HCT116 (cell line): Measurements from ENCODE around the gene ZBTB6.

Experiments
- CEBPB ChIP-seq: IDR thresholded peaks from 2 replicates; pipeline ENCODE4 v1.6.1; 2012; ENCODE audit warnings: low read depth
- EGR1 ChIP-seq: IDR thresholded peaks from 2 replicates; pipeline ENCODE4 v1.6.1; 2012; ENCODE audit warnings: low read depth
- EZH2 ChIP-seq: fragments of 200-600 bp; sonication (generic); IDR thresholded peaks from 2 replicates; pipeline ENCODE4 v1.6.1; 2017; ENCODE audit warnings: antibody characterized with exemption, mixed run types
- EZH2phosphoT487 ChIP-seq: fragments of 200-600 bp; IDR thresholded peaks from 2 replicates; pipeline ENCODE4 v1.6.1; 2018; ENCODE audit warnings: antibody characterized with exemption, borderline replicate concordance
- MAX ChIP-seq: IDR thresholded peaks from 2 replicates; pipeline ENCODE4 v1.6.1; 2012
- POLR2A ChIP-seq: IDR thresholded peaks from 2 replicates; pipeline ENCODE4 v1.7.0; 2011; ENCODE audit warnings: borderline replicate concordance; ENCODE audit not compliant: insufficient read depth, insufficient read length; ENCODE audit errors: extremely low read depth
- SP1 ChIP-seq: IDR thresholded peaks from 2 replicates; pipeline ENCODE4 v1.6.1; 2012; ENCODE audit warnings: low read depth
- YY1 ChIP-seq: IDR thresholded peaks from 2 replicates; pipeline ENCODE4 v1.6.1; 2011; ENCODE audit warnings: low read length, low read depth, moderate library complexity, mild to moderate bottlenecking; ENCODE audit not compliant: insufficient replicate concordance; ENCODE audit errors: extremely low read depth
- ZNF274 ChIP-seq: fragments of 200-500 bp; sonication (Bioruptor generic); IDR thresholded peaks from 2 replicates; pipeline ENCODE4 v1.6.1; 2014; ENCODE audit warnings: mild to moderate bottlenecking, low read depth, low read length, inconsistent platforms
- TF ChIP-seq, protein P1 (sequence below), 3 experiments: fragments of 200-600 bp in 1 of 3; sonication (generic) in 1 of 3; IDR thresholded peaks in 2 of 3; conservative IDR thresholded peaks in 1 of 3; 2 replicates each; pipeline ENCODE4 v1.5.1; 2012 to 2017; ENCODE audit warnings: low read depth in 2 of 3, low read length in 2 of 3, antibody characterized with exemption in 1 of 3, borderline replicate concordance in 1 of 3, control low read depth in 1 of 3, mild to moderate bottlenecking in 1 of 3, mixed read lengths in 1 of 3, mixed run types in 1 of 3, moderate library complexity in 1 of 3; ENCODE audit not compliant: insufficient read depth in 1 of 3
- TF ChIP-seq, protein P2 (sequence below): IDR thresholded peaks from 2 replicates; pipeline ENCODE4 v1.6.1; 2012; ENCODE audit warnings: low read depth

- TF ChIP-seq, protein P1, sequence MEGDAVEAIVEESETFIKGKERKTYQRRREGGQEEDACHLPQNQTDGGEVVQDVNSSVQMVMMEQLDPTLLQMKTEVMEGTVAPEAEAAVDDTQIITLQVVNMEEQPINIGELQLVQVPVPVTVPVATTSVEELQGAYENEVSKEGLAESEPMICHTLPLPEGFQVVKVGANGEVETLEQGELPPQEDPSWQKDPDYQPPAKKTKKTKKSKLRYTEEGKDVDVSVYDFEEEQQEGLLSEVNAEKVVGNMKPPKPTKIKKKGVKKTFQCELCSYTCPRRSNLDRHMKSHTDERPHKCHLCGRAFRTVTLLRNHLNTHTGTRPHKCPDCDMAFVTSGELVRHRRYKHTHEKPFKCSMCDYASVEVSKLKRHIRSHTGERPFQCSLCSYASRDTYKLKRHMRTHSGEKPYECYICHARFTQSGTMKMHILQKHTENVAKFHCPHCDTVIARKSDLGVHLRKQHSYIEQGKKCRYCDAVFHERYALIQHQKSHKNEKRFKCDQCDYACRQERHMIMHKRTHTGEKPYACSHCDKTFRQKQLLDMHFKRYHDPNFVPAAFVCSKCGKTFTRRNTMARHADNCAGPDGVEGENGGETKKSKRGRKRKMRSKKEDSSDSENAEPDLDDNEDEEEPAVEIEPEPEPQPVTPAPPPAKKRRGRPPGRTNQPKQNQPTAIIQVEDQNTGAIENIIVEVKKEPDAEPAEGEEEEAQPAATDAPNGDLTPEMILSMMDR (IDR thresholded peaks at IDR 0.05 in 2 of 3, conservative IDR thresholded peaks at IDR 0.05 in 1 of 3; ENCODE audit: borderline replicate concordance in 1 of 3, insufficient read depth in 1 of 3, low read depth in 2 of 3, low read length in 2 of 3) = no peak
- TF ChIP-seq CEBPB (no peak), SP1 (no peak), YY1 (no peak), ZNF274 (no peak), EGR1 (no peak), POLR2A (no peak), EZH2 (no peak), EZH2phosphoT487 (no peak), MAX (no peak)
- TF ChIP-seq, protein P2, sequence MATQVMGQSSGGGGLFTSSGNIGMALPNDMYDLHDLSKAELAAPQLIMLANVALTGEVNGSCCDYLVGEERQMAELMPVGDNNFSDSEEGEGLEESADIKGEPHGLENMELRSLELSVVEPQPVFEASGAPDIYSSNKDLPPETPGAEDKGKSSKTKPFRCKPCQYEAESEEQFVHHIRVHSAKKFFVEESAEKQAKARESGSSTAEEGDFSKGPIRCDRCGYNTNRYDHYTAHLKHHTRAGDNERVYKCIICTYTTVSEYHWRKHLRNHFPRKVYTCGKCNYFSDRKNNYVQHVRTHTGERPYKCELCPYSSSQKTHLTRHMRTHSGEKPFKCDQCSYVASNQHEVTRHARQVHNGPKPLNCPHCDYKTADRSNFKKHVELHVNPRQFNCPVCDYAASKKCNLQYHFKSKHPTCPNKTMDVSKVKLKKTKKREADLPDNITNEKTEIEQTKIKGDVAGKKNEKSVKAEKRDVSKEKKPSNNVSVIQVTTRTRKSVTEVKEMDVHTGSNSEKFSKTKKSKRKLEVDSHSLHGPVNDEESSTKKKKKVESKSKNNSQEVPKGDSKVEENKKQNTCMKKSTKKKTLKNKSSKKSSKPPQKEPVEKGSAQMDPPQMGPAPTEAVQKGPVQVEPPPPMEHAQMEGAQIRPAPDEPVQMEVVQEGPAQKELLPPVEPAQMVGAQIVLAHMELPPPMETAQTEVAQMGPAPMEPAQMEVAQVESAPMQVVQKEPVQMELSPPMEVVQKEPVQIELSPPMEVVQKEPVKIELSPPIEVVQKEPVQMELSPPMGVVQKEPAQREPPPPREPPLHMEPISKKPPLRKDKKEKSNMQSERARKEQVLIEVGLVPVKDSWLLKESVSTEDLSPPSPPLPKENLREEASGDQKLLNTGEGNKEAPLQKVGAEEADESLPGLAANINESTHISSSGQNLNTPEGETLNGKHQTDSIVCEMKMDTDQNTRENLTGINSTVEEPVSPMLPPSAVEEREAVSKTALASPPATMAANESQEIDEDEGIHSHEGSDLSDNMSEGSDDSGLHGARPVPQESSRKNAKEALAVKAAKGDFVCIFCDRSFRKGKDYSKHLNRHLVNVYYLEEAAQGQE = no peak
Measured at GRCh38 chr9:122948313-122948712, 35.2 kb upstream of the ZBTB6 start.
